Natural killer cell (primary cell): ENCODE measurements around the gene COL3A1. TPM values are rescaled to one million over a fixed set of nuclear protein-coding genes. Genes with fewer than 3 reads are reported as not detected.

Experiments
- ATAC-seq, 3 donors: fragments of 150-1000 bp in 2 of 3; fragments of 200-7000 bp in 1 of 3; cut with Tn5 transposase; 1 replicate in 1 of 3; 2 replicates in 2 of 3; pipeline ENCODE4 v1.10.0; 2021; ENCODE audit warnings: mild to moderate bottlenecking in 2 of 3, moderate library complexity in 2 of 3
- DNase-seq, 2 donors: peaks; one replicate each; pipeline versions ENCODE4 v3.0.0 to v3.0.0-alpha.2; 2013 to 2021; ENCODE audit warnings: mixed read lengths in 1 of 2
- H3K27ac ChIP-seq: one replicate; pipeline ENCODE4 v1.5.1; 2013; ENCODE audit warnings: mild to moderate bottlenecking, low read length
- H3K27me3 ChIP-seq: one replicate; pipeline ENCODE4 v1.6.1; 2013; ENCODE audit warnings: low read length; ENCODE audit not compliant: control insufficient read depth, insufficient read depth
- H3K36me3 ChIP-seq: one replicate; pipeline ENCODE4 v1.6.1; 2013; ENCODE audit warnings: low read length; ENCODE audit not compliant: control insufficient read depth, insufficient read depth
- H3K4me1 ChIP-seq: one replicate; pipeline ENCODE4 v1.6.1; 2013; ENCODE audit warnings: low read length; ENCODE audit not compliant: control insufficient read depth, insufficient read depth
- H3K4me3 ChIP-seq: one replicate; pipeline ENCODE4 v1.5.1; 2013; ENCODE audit warnings: low read length
- H3K9me3 ChIP-seq: one replicate; pipeline ENCODE4 v1.6.1; 2013; ENCODE audit warnings: low read length; ENCODE audit not compliant: control insufficient read depth, insufficient read depth
- H3K27ac Mint-ChIP-seq, 2 donors: one replicate each; pipeline ENCODE4 v1.8.0; 2022; ENCODE audit warnings: mild to moderate bottlenecking in 2 of 2, mixed read lengths in 2 of 2, moderate library complexity in 1 of 2
- H3K27me3 Mint-ChIP-seq, 2 donors: one replicate each; pipeline ENCODE4 v1.8.0; 2022; ENCODE audit warnings: low read depth in 2 of 2, mixed read lengths in 2 of 2
- H3K36me3 Mint-ChIP-seq: one replicate; pipeline ENCODE4 v1.8.0; 2022; ENCODE audit warnings: mixed read lengths
- H3K4me1 Mint-ChIP-seq, 2 donors: one replicate each; pipeline ENCODE4 v1.8.0; 2022; ENCODE audit warnings: mixed read lengths in 2 of 2
- H3K4me3 Mint-ChIP-seq: one replicate; pipeline ENCODE4 v1.8.0; 2022; ENCODE audit warnings: mild to moderate bottlenecking, moderate library complexity, mixed read lengths
- H3K9me3 Mint-ChIP-seq, 2 donors: one replicate each; pipeline ENCODE4 v1.8.0; 2022; ENCODE audit warnings: mixed read lengths in 2 of 2
- CTCF ChIP-seq: fragments of 200-600 bp; IDR thresholded peaks from one replicate; pipeline ENCODE4 v1.8.0; 2022; ENCODE audit warnings: antibody characterized with exemption
- WGBS: methylation state at CpG from one replicate; pipeline ENCODE4 v1.1.7; 2013; ENCODE audit warnings: missing lambda C conversion rate; ENCODE audit not compliant: insufficient coverage; 5-methylcytosine and 5-hydroxymethylcytosine counted together
- intact Hi-C: fragments of 100-400 bp; cut with micrococcal nuclease; formaldehyde crosslinking; loops from one replicate; pipeline ENCODE4 v1.14.2; 2022
- total RNA-seq, 4 donors: library from RNA; stranded (reverse); fragments of 120-200 nt in 1 of 4; gene quantifications; one replicate each; pipeline versions ENCODE4 v1.2.3 to v1.2.4, GENCODE V29; 2013 to 2022

COL3A1 gene
- total RNA-seq, 3 donors from 2014 or later (not counting 1 experiment from before 2014, with no cell fraction given) = not detected

- Histone ChIP-seq H3K4me1 (no peaks in the 10 kb centered on the region), H3K36me3 (no peaks in the 10 kb centered on the region), H3K27me3 (no peaks in the 10 kb centered on the region), H3K4me3 (no peak overlapping the region), H3K9me3 (no peaks in the 10 kb centered on the region), H3K27ac (no peak overlapping the region)
- no peak for ATAC-seq
- Mint-ChIP-seq H3K27ac (no peak overlapping the region), H3K36me3 (no peaks in the 10 kb centered on the region), H3K4me1 (no peaks in the 10 kb centered on the region), H3K27me3 (no peaks in the 10 kb centered on the region), H3K4me3 (no peak overlapping the region), H3K9me3 (peaks cover 3 to 5% of the 10 kb centered on the region in 2 donors)
- no peak for TF ChIP-seq CTCF
- intact Hi-C loops = no loop called here
- no peak for DNase-seq
Measured at GRCh38 chr2:189000221-189000620, 26.0 kb downstream of the COL3A1 start.

- no peaks in the 10 kb centered on the region for H3K27me3 Mint-ChIP-seq
- H3K4me3 ChIP-seq = no peak overlapping the region
- H3K4me1 ChIP-seq = no peaks in the 10 kb centered on the region
- H3K9me3 ChIP-seq = no peaks in the 10 kb centered on the region
- no peak for TF ChIP-seq CTCF
- ATAC-seq (no peak), DNase-seq (no peak)
- H3K36me3 Mint-ChIP-seq = no peaks in the 10 kb centered on the region
- no peaks in the 10 kb centered on the region for H3K27me3 ChIP-seq
- H3K36me3 ChIP-seq = no peaks in the 10 kb centered on the region
- H3K27ac Mint-ChIP-seq = no peak overlapping the region
- WGBS = 20% methylated on average over 1 of the region's 1 CpG
- no peaks in the 10 kb centered on the region for H3K4me1 Mint-ChIP-seq
- intact Hi-C loops = no loop called here
- H3K9me3 Mint-ChIP-seq = no peaks in the 10 kb centered on the region
- H3K4me3 Mint-ChIP-seq = no peak overlapping the region
- no peak overlapping the region for H3K27ac ChIP-seq
Measured at GRCh38 chr2:189002079-189002478, 27.9 kb downstream of the COL3A1 start.

GRCh38 chr2:189008555-189009262, 34.5 kb downstream of the COL3A1 start:
- Mint-ChIP-seq H3K4me3 (no peak overlapping the region), H3K9me3 (peaks cover 0 to 2% of the 10 kb centered on the region in 2 donors), H3K4me1 (no peaks in the 10 kb centered on the region), H3K27me3 (no peaks in the 10 kb centered on the region), H3K27ac (no peak overlapping the region), H3K36me3 (no peaks in the 10 kb centered on the region)
- Histone ChIP-seq H3K4me1 (no peaks in the 10 kb centered on the region), H3K9me3 (no peaks in the 10 kb centered on the region), H3K27ac (no peak overlapping the region), H3K27me3 (no peaks in the 10 kb centered on the region), H3K4me3 (no peak overlapping the region), H3K36me3 (no peaks in the 10 kb centered on the region)
- DNase-seq = no peak
- no peak for TF ChIP-seq CTCF
- intact Hi-C loops = no loop called here
- WGBS = 93% methylated on average over 9 of the region's 9 CpGs
- ATAC-seq = no peak

- Mint-ChIP-seq H3K9me3 (peaks cover 0 to 2% of the 10 kb centered on the region in 2 donors), H3K4me1 (no peaks in the 10 kb centered on the region), H3K27ac (no peak overlapping the region), H3K4me3 (no peak overlapping the region), H3K27me3 (no peaks in the 10 kb centered on the region), H3K36me3 (no peaks in the 10 kb centered on the region)
- H3K9me3 ChIP-seq = no peaks in the 10 kb centered on the region
- intact Hi-C loops = no loop called here
- no peaks in the 10 kb centered on the region for H3K27me3 ChIP-seq
- ATAC-seq (no peak), DNase-seq (no peak)
- WGBS = 96% methylated on average over 4 of the region's 6 CpGs
- H3K4me3 ChIP-seq = no peak overlapping the region
- no peaks in the 10 kb centered on the region for H3K36me3 ChIP-seq
- H3K4me1 ChIP-seq = no peaks in the 10 kb centered on the region
- no peak for TF ChIP-seq CTCF
- H3K27ac ChIP-seq = no peak overlapping the region
Measured at GRCh38 chr2:189010536-189010935, 36.4 kb downstream of the COL3A1 start.
